ENCODE data around the gene UBASH3B.
A peak's percentile ranks its signal among the peaks of the same experiment; 100 is the strongest.

UBASH3B gene

DNA sequence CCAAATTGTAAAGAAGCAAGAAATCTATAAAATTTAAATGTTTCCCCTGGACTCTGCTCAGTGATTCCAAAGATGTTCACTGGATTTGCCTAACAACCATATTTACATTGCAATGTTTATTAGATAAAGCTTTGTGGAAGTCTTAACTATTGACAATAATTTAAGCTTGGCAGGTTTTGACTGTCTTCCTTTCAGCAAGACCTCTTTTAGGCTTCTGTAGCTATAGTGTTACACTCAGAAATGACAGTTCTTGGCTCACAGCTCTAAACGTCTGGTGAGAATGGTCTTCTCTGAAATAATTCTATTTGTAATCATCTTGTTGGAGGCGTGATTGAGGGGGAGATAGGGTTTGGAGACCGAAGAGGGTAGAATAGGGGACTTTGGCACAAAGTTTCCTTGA is 138.0 kb downstream of the UBASH3B start:
- TF ChIP-seq, protein P1, sequence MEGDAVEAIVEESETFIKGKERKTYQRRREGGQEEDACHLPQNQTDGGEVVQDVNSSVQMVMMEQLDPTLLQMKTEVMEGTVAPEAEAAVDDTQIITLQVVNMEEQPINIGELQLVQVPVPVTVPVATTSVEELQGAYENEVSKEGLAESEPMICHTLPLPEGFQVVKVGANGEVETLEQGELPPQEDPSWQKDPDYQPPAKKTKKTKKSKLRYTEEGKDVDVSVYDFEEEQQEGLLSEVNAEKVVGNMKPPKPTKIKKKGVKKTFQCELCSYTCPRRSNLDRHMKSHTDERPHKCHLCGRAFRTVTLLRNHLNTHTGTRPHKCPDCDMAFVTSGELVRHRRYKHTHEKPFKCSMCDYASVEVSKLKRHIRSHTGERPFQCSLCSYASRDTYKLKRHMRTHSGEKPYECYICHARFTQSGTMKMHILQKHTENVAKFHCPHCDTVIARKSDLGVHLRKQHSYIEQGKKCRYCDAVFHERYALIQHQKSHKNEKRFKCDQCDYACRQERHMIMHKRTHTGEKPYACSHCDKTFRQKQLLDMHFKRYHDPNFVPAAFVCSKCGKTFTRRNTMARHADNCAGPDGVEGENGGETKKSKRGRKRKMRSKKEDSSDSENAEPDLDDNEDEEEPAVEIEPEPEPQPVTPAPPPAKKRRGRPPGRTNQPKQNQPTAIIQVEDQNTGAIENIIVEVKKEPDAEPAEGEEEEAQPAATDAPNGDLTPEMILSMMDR (IDR thresholded peaks at IDR 0.05; ENCODE audit: borderline replicate concordance, control extremely low read depth, extremely low read depth, insufficient read depth, missing control alignments): no peak
- in situ Hi-C loops (cut with MboI; ENCODE audit: low sequenced_read_pairs, unreplicated experiment): no loop called here
- no peak for DNase-seq (ENCODE audit: low spot score)

DNA sequence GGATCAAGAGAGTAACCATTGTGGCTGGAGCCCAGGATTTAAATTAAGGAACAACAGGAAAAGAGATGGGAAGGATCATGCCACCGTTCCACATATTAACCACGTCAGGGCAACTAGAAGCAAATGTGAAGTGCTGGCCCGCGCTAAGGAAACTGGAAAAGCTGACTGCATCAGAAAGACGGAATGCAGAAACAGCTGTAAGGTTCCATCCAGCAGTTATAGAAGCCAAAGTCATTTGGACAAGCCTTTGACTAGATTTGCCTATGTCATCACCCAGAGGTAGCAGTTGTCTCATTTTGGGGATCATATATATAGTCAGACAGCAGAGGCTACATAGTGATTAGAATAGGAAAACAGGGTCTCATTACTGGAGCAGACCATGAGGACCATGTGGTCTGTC is 139.8 kb downstream of the UBASH3B start:
- no peak for DNase-seq (ENCODE audit: low spot score)
- in situ Hi-C loops (cut with MboI; ENCODE audit: low sequenced_read_pairs, unreplicated experiment): loop anchor here (5.0 kb wide), 1 partner anchor 57 kb away; no protein-coding TSS in a partner anchor
- TF ChIP-seq, protein P1 (IDR thresholded peaks at IDR 0.05; ENCODE audit: borderline replicate concordance, control extremely low read depth, extremely low read depth, insufficient read depth, missing control alignments): no peak

DNA sequence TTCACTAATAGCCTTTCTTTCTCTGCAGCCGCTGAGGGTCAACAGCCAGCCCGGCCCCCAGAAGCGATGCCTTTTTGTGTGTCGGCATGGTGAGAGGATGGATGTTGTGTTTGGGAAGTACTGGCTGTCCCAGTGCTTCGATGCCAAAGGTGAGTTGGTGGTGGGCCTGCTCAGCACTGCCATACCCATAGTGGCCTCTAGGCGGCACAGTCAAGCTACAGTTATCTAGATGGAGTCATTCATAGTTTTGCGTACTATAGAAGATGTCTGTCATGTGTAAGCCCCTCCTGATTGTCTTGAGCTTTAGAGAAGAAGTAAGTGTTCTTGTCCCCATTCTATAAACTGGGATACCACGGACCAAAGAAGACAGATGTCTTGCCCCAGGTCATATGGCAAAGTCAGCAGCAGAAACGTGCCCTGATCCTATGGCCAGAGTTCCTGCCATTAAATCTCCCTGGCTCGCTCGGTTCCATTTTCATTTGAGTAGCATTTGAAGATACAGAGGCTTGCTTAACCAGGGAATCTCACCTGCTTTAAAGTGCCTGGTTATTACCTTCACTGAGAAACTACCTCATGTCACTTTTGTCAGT is 140.7 kb downstream of the UBASH3B start:
- TF ChIP-seq, protein P1 (IDR thresholded peaks at IDR 0.05; ENCODE audit: borderline replicate concordance, control extremely low read depth, extremely low read depth, insufficient read depth, missing control alignments): peak; percentile 85
- in situ Hi-C loops (cut with MboI; ENCODE audit: low sequenced_read_pairs, unreplicated experiment): loop anchor here (5.0 kb wide), 1 partner anchor 56 kb away; no protein-coding TSS in a partner anchor
- peak; percentile 67 for DNase-seq (ENCODE audit: low spot score)

DNA sequence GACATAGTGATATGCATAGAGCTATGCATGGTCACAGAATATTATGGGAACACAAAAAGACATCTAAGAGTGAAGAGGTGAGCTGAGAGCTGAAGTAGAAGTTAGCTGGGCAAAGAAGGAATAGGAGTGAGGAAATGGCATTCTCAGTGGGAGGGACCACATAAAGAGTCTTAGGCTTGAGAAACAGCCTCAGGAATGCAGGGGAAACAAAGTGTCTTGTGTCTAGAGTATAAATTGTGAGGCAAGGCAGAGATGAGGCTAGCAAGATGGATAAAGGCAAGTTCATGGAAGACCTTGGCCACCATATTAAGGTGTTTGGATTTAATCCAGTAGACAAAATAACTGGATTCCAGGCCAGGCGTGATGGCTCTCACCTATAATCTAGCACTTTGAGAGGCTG is 142.1 kb downstream of the UBASH3B start:
- no peak for DNase-seq (ENCODE audit: low spot score)
- in situ Hi-C loops (cut with MboI; ENCODE audit: low sequenced_read_pairs, unreplicated experiment): loop anchor here (5.0 kb wide), 1 partner anchor 55 kb away; no protein-coding TSS in a partner anchor

DNA sequence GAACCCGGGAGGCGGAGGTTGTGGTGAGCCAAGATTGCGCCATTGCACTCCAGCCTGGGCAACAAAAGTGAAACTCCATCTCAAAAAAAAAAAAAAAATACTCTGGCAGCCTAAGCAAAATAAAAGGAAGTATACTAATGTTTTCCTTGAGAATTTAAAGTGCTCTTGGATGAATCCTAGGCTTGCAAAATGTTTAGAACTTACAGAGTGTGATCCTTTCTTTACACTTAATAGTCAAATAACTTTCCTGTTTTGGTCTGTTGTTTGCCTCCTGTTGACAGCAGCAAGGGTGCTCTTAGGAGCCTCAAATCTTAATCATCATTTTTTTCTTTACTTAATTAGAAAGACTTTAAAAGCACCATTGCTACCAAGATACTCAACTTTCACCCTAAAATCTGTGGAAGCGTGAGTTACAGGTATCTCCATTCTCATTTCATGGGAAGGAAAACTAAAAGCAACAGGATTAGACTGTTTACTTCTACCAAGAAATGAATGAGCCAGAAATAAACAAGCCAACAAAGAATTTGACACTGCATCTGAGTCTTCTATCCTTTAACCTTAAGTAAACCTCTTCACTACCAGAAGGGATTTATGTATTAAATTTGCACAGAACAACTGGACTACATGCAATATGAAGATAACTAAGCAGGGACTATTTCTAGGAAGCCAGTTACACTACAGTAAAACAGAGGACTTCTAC is 144.0 kb downstream of the UBASH3B start:
- TF ChIP-seq, protein P1 (IDR thresholded peaks at IDR 0.05; ENCODE audit: borderline replicate concordance, control extremely low read depth, extremely low read depth, insufficient read depth, missing control alignments): no peak
- in situ Hi-C loops (cut with MboI; ENCODE audit: low sequenced_read_pairs, unreplicated experiment): loop anchor here (5.0 kb wide), 1 partner anchor 53 kb away; no protein-coding TSS in a partner anchor
- DNase-seq (ENCODE audit: low spot score): no peak

More for the DNA sequence above, 142.1 kb downstream of the UBASH3B start:
- TF ChIP-seq, protein P1 (IDR thresholded peaks at IDR 0.05; ENCODE audit: borderline replicate concordance, control extremely low read depth, extremely low read depth, insufficient read depth, missing control alignments): no peak

DNA sequence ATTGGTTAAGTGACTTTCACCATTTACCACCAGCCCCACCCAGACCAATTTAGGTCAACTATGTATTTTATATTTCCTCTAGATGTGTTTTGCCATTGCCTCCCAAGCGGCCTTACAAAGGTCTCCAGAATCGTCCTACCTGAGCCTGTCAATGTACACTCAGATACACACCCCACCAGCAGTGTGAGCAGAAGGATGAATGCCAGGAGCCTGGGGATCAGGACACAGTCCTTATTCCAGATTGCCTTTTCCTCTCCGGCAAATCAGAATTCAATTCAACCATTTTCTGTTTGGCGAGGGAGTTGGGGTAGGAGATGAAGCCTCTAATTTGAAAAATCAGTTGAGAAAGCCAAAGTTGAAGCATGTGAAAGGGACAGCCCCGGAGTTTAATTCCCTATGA is 147.4 kb downstream of the UBASH3B start:
- in situ Hi-C loops (cut with MboI; ENCODE audit: low sequenced_read_pairs, unreplicated experiment): no loop called here
- TF ChIP-seq, protein P1 (IDR thresholded peaks at IDR 0.05; ENCODE audit: borderline replicate concordance, control extremely low read depth, extremely low read depth, insufficient read depth, missing control alignments): no peak
- DNase-seq (ENCODE audit: low spot score): no peak

Measured in GM13976 (cell line).